Stimulated activated CD8-positive, alpha-beta memory T cell treated with anti-CD3 and anti-CD28 coated beads, Interleukin-7, amount 100 ng/mL, for 1 hour (primary cell): ENCODE results near the gene CCT8L2.
"Not testable (repeated sequence)": the region's sequence is repeated elsewhere in the genome, so short reads cannot be mapped to it uniquely, and the experiment has no call there.

Experiments used
- DNase-seq, 2 donors: peaks; one replicate each; pipeline ENCODE4 v3.0.0-alpha.2; 2020; ENCODE audit warnings: low read depth in 2 of 2

CCT8L2 gene, protein sequence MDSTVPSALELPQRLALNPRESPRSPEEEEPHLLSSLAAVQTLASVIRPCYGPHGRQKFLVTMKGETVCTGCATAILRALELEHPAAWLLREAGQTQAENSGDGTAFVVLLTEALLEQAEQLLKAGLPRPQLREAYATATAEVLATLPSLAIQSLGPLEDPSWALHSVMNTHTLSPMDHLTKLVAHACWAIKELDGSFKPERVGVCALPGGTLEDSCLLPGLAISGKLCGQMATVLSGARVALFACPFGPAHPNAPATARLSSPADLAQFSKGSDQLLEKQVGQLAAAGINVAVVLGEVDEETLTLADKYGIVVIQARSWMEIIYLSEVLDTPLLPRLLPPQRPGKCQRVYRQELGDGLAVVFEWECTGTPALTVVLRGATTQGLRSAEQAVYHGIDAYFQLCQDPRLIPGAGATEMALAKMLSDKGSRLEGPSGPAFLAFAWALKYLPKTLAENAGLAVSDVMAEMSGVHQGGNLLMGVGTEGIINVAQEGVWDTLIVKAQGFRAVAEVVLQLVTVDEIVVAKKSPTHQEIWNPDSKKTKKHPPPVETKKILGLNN

DNA sequence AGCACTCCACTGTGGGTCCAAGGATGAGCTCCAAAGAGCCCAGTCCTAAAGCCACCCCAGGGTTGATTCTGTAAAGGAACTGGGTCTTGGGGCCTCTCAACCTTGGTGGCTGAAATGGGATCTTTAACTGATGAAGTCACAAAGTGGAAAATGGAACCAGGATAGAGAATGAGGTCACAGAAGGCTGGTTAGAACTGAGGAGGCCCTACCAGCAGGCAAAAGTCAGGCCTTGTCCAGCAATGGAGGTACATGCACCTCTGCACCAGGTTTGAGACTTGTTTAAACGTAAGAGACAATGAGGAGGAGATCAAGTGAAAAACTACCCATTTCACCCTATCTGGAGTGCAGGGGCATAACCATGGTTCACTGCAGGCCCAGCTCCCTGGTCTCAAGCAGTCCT lies at the start of gene CCT8L2:
Gene CCT8L2 (minus strand): TSS at position 101 of the 400 bp plus-strand sequence. CDS start 260 bp downstream, outside the sequence.
- not testable (repeated sequence) for DNase-seq

DNA sequence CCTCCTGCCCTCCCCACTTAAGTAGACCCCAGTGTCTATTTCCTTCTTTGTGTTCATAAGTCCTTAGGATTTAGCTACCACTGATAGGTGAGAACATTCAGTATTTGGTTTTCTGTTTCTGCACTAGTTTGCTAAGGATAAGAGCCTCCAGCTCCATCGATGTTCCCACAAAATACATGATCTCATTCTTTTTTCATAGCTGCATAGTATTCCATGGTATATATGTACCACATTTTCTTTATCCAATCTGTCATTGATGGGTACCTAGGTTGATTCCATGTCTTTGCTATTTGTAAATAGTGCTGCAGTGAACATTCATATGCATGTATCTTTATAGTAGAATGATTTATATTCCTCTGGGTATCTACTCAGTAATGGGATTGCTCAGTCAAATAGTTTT lies 42.8 kb upstream of the CCT8L2 start:
- DNase-seq: not testable (repeated sequence)

DNA sequence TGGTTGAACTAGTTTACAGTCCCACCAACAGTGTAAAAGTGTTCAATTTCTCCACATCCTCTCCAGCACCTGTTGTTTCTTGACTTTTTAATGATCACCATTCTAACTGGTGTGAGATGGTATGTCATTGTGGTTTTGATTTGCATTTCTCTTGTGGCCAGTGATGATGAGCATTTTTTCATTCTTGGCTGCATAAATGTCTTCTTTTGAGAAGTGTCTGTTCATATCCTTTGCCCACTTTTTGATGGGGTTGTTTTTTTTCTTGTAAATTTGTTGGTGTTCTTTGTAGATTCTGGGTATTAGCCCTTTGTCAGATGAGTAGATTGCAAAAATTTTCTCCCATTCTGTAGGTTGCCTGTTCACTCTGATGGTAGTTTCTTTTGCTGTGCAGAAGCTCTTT lies 41.5 kb upstream of the CCT8L2 start:
- DNase-seq: not testable (repeated sequence)

DNA sequence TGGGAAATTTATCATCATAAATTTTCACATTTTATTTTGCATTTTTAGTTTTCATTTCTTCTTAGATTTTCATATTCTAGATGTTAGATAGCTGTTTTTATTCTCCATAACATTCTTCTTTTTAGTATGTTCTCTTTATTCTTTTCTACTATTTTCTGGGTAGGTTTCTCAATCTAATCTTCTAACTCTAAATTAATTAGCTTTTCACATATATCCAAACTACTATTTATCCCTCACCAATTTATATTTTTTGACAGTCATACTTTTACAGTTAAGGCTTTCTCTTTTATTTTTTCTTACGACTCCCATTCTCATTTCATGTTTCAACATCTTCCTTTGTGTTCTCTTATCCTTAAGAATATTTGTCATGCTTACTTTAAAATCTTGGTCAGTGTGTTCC lies 35.9 kb upstream of the CCT8L2 start:
- DNase-seq: not testable (repeated sequence)

DNA sequence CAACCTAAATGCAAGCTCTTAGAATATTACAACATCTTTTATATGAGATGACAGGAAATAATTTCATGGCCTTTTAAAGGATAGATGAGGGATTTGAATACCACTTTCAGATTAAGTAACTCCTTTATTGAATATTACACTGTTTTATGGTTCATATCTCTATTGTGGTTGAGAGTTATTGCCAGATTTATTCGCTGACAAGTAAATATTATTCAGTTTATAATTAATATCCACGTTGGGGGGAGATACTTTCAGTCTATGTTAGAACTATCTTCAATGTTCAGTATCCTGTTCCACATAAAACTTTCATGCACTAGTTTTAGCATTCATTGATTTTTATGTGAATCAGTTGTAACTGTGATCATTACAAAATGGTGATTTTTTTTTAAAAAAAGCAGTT lies 32.4 kb upstream of the CCT8L2 start:
- DNase-seq: not testable (repeated sequence)

DNA sequence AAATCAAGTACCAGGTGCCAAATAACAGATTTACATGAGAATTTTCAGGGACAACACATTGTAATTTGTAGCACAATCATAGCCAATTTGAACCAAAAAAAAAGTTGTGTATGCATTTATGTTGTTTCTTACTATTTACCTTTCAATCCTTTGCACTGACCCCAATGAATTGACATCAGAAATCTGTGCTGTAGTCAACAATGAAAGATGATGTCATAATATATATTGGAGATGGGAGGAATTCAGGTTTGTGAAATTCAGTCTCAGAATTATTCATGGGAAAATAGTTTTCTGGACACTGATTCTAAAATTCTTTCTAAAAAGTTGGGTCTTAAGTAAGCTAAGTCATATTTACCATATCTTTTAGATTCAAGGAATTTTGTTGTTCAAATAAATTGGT lies 31.0 kb upstream of the CCT8L2 start:
- not testable (repeated sequence) for DNase-seq

DNA sequence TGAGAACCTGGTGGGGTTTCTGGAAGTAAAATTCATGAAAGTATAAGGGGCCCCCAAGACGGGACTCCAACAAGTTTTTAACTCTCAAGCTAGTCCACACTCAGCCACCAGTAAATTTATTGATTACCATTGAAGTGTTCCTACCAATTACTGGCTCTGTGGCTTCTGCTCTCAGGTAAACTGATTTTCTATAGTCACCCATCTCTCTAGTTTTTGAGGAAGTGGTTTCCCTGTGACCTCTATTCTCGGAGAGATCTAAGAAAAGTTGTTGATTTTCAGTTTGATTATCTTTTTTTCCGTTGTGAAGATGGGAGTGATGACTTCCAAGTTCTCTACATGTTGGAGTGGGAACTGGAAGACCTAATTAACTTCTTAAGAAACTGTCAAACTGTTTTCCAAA lies 24.9 kb upstream of the CCT8L2 start:
- DNase-seq: not testable (repeated sequence)

DNA sequence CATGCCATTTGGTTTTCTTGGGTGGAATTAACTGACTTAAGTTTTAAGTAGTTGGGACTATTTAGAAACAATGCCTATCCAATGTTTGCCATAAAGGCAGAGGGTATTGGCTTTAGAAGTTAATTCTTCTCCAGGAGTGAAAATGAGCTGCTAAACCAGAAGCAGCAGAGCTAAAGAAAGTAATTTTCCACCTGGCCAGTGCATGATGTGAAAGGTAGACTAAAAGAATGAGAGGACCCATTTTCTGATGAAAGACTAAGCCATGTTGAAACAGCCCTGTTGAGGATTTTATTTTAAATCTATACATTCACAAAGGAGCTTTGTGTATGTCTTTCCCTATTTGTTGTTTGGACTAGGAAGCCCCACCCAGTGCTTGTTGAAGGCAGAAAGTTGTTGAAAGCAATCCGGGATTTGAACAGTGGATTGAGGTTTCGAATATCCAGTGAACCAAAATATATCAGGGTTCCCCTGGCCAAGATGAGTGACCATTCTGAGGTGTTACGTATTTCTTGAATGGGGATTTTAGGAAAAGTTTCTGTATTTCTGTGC lies 23.9 kb upstream of the CCT8L2 start:
- not testable (repeated sequence) for DNase-seq

DNA sequence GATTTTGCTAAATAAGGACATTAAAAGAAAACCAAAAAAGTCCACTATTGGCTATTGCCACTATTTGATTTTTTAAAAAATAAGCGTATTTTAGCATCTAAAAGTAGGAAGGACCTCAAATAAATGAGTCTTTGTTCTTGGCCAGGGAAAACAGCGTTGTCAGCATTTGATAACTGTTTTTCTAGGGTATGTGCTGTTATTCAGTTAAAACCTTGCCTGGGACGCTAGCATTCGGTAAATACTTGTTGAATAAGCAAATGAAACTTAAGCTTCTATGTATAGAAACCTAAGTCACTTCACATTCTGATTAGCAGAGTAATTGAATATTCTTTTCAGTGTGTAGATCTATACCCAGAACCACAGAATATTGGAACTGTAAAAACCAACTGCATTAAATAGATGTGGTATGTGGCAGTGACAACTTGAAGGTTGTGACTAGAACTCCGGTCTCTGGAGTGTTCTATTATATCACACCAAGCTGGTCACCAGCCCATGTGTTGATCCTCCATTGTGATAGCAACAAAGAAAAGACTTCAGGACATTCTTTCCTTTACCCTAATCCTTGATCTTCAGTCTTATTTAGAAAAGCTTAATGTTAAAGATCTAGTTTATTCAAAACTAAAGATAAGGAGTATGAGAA lies 23.1 kb upstream of the CCT8L2 start:
- DNase-seq: not testable (repeated sequence)

DNA sequence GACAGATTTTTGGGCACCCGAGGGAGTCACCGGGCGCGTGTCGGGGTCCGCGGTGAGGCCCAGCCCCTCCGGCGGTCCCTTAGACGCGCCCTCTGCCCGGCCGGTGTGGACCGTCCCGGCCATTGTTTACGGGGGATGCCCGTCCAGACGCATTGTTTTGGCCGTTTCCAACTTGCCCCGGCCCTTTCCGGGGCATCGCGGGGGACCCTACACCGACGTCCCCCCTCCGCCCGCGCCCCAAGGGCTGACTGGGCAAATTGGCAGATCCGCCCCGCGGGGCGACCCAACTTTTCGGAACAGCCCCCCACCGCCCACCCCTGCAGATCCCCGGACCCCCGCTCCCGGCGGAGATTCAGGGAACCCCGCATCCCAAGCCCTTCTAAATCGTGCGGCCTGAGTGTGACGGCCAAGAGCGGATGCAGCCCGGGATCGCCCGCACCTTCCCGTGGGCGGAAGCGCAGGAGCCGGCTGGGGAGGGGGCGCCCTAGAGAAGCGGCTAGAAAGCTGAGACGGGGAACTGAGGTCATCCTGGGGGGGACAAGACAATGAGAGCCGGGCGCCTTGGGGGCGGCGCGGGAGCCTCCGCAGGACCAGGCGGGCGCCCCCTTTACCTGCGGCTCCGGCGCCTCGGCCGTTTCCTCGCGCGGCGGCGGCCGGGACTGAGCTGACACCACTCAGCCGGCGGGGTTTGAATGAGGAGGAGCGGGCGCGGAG lies 17.1 kb upstream of the CCT8L2 start:
- DNase-seq: no peak

DNA sequence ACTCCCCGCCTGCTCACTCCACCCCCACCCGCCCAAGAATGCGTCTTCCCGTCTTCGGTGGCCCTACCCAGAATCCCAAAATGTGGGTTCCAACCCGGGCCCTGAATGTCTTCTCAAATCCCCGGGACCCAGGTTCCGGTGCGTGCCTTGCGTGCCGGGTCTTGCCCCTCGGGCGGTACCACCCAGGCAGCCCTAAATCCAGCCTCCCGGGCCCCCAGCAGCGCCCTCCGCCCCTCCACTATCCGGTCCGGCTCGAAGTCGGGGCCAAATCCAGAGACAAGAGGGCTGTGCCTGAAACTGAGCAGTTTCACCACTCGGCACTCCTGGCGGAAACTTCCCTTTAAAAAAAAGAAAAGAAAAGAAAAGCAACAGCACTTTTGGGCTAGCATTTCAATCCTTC lies 16.3 kb upstream of the CCT8L2 start:
- no peak for DNase-seq

DNA sequence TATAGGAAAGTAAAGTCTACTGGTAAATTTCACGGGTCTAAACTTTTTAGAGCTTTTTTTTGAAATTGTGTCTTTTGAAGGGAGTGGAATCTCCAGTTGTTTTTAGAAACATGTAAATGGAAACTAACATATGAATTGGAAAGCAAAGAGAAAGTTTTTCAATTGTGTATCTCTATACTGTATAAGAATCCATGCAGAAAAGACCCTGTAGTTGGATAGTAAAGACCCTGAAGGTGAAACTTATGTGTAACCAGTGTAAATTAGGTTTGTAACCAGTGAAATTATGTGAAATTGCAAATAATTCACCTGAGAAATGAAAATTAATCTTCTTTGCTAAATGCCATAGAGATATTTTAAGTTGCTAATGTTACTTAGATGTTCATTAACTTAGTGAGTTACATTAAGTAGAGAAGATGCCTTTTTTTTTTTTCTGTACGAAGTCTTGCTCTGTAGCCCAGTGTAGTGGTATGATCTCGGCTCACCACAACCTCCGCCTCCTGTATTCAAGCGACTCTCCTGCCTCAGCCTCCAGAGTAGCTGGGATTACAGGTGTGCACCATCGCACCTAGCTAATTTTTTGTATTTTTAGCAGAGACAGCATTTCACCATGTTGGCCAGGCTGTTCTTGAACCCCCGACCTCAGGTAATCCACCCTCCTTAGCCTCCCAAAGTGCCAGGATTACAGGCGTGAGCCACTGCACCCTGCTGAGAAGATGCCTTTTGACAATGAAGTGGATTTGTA lies 11.8 kb upstream of the CCT8L2 start:
- not testable (repeated sequence) for DNase-seq

DNA sequence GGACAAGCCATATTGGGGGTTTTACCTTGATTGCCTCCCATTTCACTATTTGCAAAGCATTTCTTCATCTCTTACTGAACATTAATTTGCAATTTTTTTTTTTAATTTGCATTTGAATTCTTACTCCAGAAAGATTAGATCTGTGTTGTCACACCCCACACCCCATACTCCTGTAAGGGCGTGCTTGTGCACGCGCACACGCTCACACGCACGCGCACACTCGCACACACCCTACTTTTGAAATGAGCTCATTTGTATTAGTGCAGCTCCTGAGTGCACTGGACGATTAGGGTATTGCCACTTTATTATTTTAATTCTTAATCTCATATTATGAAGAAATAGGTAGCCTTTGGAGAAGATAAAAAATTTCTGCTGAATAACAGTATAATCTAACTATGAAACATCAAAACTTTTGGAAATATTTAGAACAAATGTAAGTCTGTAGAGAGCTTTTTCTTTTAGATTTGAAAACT lies 11.2 kb upstream of the CCT8L2 start:
- not testable (repeated sequence) for DNase-seq

DNA sequence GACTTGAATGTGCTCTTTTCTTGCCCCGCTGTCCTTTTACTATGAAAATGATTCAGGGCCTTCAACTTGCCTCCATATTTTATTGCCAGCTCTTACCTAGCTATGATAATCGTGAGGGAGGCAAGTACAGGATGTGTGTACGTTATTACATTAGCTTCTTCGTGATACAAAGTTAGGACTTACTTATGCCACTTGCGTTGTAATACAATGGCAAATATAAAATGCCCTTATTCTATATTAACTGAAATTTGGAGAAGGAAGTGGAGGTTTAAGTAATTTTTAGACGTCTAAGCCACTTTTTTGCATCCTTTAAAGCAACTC lies 10.8 kb upstream of the CCT8L2 start:
- DNase-seq: no peak

DNA sequence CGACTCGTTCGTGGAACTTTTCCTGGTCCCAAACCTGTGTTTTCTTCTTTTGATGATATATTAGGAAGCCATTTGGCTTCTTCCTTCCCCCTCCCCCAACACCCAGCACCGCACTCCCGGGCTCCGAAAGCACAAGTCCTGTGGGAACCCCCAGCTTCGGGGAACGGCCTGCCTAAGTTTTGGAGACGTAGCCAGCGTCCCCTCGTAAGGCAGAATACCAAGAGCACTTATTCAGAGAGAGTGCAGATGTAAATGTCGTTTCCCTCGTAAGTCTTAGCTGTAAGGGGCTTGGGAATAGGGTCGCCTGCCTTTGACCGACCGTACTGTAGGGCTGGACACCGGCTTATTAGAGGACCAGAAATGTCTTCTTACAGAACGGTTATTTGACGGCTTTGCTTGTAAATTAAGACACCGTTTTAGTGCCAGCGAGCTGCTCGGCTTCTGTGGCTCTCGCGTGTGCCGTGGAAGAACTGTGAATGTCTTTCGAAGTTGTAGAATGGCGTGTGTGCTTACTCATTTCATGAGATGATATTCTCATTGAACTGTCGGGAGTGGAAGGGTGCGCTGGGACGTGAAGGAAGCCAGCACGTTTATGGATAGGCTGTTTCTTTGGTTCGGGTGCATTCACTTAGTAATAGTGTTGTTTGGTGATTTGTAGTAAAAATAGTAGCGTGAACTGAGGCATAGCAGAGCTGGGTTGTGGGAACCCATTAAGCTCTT lies 10.3 kb upstream of the CCT8L2 start:
- not testable (repeated sequence) for DNase-seq

DNA sequence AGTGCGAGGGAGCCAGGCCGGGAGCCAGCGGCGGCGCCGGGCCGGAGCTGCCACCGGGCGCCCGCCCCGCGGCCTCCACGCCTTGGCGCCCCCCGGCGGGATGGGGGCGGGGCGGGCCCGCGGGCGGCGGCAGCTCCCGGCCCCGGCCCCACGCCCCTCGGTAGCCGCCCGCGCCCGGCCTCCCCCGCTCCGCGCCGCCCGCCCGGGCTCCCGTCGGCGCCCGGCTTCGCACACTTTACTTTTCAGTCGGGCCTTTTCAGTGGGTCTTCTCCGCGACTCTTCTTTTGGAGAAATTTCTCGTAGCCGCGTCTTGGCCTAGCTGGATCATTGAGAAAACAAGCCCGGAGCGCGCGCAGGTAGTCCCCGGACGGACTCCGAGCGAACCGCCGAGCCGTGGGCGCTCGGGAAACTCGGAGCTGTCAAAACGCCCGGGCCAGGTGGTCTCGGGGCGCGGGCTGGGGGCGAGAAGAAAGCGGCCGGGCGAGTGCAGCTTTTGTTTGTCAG lies 9.7 kb upstream of the CCT8L2 start:
- not testable (repeated sequence) for DNase-seq

DNA sequence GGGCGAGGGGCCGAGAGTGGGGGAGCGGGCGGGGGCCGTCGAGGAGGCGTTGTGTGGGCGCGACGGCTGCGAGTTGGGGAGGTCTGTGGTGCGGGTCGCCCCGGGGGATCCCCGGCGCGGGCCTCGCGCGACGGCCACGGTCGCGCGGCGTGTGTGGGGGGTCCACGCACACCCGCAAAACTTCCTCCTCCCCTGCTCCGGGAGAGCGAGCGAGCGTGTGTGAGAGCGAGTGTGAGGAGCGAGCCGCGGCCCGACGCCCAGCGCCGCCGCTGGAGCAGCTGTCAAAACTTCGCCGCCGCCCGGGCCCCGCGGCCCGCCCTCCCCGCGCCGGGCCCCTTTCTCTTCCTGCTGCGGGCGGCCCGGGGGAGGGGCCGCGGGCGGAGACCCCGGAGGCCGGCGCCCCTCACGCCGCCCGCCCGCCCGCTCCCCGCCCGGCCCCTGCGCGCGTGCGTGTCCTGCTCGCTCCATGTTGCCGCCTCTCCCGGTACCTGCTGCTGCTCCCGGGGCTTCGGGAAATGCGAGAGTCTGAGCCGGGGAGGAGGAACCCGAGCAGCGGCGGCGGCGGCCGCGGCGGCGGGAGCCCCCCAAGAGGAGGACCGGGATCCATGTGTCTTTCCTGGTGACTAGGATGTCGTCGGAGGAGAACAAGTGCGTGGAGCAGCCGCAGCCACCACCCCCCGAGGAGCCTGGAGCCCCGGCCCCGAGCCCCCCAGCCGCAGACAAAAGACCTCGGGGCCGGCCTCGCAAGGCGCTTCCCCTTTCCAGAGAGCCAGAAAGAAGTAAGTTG lies 9.0 kb upstream of the CCT8L2 start:
- no peak for DNase-seq

DNA sequence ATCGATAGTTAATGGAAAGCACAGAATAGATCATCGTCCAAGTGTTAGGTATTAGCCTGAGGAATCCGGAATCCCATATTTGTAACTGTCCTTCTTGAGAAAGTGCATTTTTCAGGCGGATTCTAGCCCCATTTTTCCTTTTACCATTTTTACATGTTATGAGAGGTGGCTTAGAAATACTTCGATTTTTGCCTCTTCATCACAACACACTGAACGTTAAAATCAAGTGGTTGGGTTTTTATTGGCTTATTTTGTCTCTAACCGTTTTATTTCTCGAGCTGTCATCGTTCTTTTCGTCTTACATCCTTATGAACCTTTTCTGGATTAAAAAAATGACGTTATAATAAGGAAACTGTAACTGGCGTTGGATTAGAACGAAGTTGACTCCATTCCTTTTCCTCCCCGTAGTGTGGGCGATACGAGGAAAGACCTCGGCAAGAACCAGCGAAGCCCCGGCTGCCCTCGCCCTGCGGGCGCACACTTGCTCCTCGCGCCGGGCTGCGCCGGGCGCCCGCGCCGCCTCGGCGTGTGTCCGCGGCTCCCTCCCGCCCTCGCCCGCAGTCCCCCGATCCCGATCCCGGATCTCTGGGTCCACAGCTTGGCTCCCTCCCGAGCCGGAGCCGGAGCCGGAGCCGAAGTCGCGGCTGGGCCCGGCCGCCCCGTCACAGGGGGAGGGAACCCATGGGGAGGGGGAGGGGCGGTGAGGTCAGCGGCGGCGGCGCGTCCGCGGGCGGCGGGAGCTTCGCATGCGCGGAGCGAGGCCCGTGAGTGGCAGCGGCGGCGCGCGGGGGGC lies 8.2 kb upstream of the CCT8L2 start:
- peak in 1 of 2 donors; percentile 55 for DNase-seq

DNA sequence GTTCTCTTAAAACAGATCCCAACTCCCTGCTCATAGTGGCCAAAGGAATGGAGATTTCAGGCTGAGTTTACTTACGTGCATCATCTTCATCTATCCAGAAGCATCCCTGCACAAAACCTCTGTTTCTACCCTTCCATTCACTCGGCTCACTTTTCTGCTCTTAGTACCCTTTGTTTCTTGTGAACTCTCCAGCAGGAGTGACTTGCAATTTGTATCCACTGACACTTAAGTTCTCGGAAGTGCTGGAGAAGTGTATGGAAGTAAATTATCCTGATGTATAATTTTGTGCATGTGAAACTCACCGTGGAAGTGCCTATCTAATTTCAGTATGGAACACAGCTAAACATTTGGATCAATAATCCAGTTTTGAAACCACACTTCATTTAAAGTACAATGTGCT lies 7.0 kb upstream of the CCT8L2 start:
- not testable (repeated sequence) for DNase-seq
